Loucy (cell line): Measurements from ENCODE around the gene PABPC1L.

Experiments
- EZH2phosphoT487 ChIP-seq: fragments of 200-600 bp; IDR thresholded peaks from 2 replicates; pipeline ENCODE4 v1.6.1; 2018; ENCODE audit warnings: antibody characterized with exemption, mild to moderate bottlenecking, moderate library complexity, borderline replicate concordance
- TF ChIP-seq, protein P1 (sequence below): fragments of 200-600 bp; sonication (generic); conservative IDR thresholded peaks from 2 replicates; pipeline ENCODE4 v1.5.1; 2014; ENCODE audit warnings: mild to moderate bottlenecking, antibody characterized with exemption, low read length

GRCh38 chr20:44956410-44956809 lies 46.5 kb downstream of the PABPC1L start:
- TF ChIP-seq, protein P1, sequence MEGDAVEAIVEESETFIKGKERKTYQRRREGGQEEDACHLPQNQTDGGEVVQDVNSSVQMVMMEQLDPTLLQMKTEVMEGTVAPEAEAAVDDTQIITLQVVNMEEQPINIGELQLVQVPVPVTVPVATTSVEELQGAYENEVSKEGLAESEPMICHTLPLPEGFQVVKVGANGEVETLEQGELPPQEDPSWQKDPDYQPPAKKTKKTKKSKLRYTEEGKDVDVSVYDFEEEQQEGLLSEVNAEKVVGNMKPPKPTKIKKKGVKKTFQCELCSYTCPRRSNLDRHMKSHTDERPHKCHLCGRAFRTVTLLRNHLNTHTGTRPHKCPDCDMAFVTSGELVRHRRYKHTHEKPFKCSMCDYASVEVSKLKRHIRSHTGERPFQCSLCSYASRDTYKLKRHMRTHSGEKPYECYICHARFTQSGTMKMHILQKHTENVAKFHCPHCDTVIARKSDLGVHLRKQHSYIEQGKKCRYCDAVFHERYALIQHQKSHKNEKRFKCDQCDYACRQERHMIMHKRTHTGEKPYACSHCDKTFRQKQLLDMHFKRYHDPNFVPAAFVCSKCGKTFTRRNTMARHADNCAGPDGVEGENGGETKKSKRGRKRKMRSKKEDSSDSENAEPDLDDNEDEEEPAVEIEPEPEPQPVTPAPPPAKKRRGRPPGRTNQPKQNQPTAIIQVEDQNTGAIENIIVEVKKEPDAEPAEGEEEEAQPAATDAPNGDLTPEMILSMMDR = no peak
- no peak for TF ChIP-seq EZH2phosphoT487
